H9 (cell line): ENCODE measurements around the gene MYO10. TPM values are rescaled to one million over a fixed set of nuclear protein-coding genes. Genes with fewer than 3 reads are reported as not detected.

ENCODE experiments used
- DNase-seq: peaks from one replicate; pipeline ENCODE4 v3.0.0-alpha.2; 2017
- H2AFZ ChIP-seq: one replicate; pipeline ENCODE4 v1.6.1; 2013; ENCODE audit warnings: mild to moderate bottlenecking, low read length, control low read depth, moderate library complexity
- H2AK5ac ChIP-seq: 2 replicates; pipeline ENCODE4 v1.6.1; 2013; ENCODE audit warnings: low read length, control low read depth, mixed read lengths; ENCODE audit not compliant: insufficient read length
- H2BK120ac ChIP-seq: one replicate; pipeline ENCODE4 v1.6.1; 2013; ENCODE audit warnings: low read depth, mild to moderate bottlenecking, low read length, control low read depth, inconsistent platforms; ENCODE audit not compliant: poor library complexity, severe bottlenecking
- H2BK12ac ChIP-seq: 2 replicates; pipeline ENCODE4 v1.6.1; 2013; ENCODE audit warnings: low read length, control low read depth, mixed read lengths, low read depth; ENCODE audit not compliant: insufficient read length
- H2BK15ac ChIP-seq: 2 replicates; pipeline ENCODE4 v1.6.1; 2013; ENCODE audit warnings: low read depth, low read length, control low read depth
- H2BK20ac ChIP-seq: one replicate; pipeline ENCODE4 v1.6.1; 2013; ENCODE audit warnings: low read depth, mild to moderate bottlenecking, low read length, control low read depth, inconsistent platforms; ENCODE audit not compliant: poor library complexity, severe bottlenecking
- H2BK5ac ChIP-seq: 2 replicates; pipeline ENCODE4 v1.6.1; 2013; ENCODE audit warnings: low read length, control low read depth, mixed read lengths; ENCODE audit not compliant: insufficient read length
- H3K14ac ChIP-seq: 2 replicates; pipeline ENCODE4 v1.6.1; 2013; ENCODE audit warnings: low read length, control low read depth; ENCODE audit not compliant: insufficient read depth
- H3K18ac ChIP-seq: 2 replicates; pipeline ENCODE4 v1.6.1; 2013; ENCODE audit warnings: low read depth, mild to moderate bottlenecking, mixed read lengths, low read length, control low read depth; ENCODE audit not compliant: insufficient read length
- H3K23ac ChIP-seq: 2 replicates; pipeline ENCODE4 v1.6.1; 2013; ENCODE audit warnings: low read length, control low read depth, mixed read lengths, low read depth; ENCODE audit not compliant: insufficient read length
- H3K23me2 ChIP-seq: 2 replicates; pipeline ENCODE4 v1.6.1; 2013; ENCODE audit warnings: low read depth, mild to moderate bottlenecking, mixed read lengths, low read length, control low read depth; ENCODE audit not compliant: insufficient read length, poor library complexity, severe bottlenecking
- H3K27ac ChIP-seq: 2 replicates; pipeline ENCODE4 v1.5.1; 2013; ENCODE audit warnings: low read length, control low read depth, mixed read lengths, low read depth; ENCODE audit not compliant: insufficient read length
- H3K27me3 ChIP-seq: 2 replicates; pipeline ENCODE4 v1.6.1; 2013; ENCODE audit warnings: low read length, control low read depth, inconsistent platforms; ENCODE audit not compliant: insufficient read depth
- H3K4ac ChIP-seq: 2 replicates; pipeline ENCODE4 v1.6.1; 2013; ENCODE audit warnings: low read depth, mild to moderate bottlenecking, control low read depth, inconsistent platforms, low read length, moderate library complexity
- H3K4me1 ChIP-seq: 2 replicates; pipeline ENCODE4 v1.6.1; 2013; ENCODE audit warnings: low read length, control low read depth, inconsistent platforms; ENCODE audit not compliant: insufficient read depth
- H3K4me2 ChIP-seq: 2 replicates; pipeline ENCODE4 v1.6.1; 2013; ENCODE audit warnings: low read length, control low read depth, mixed read lengths; ENCODE audit not compliant: insufficient read length, insufficient read depth
- H3K56ac ChIP-seq: 2 replicates; pipeline ENCODE4 v1.6.1; 2013; ENCODE audit warnings: low read depth, mild to moderate bottlenecking, mixed read lengths, low read length, control low read depth; ENCODE audit not compliant: insufficient read length
- H3K79me1 ChIP-seq: 2 replicates; pipeline ENCODE4 v1.6.1; 2013; ENCODE audit warnings: low read depth, mild to moderate bottlenecking, moderate library complexity, low read length, control low read depth, inconsistent platforms; ENCODE audit not compliant: insufficient read depth, poor library complexity, severe bottlenecking
- H3K79me2 ChIP-seq: 2 replicates; pipeline ENCODE4 v1.6.1; 2013; ENCODE audit warnings: low read length, control low read depth, inconsistent platforms; ENCODE audit not compliant: insufficient read depth
- H3K9ac ChIP-seq: 2 replicates; pipeline ENCODE4 v1.6.1; 2013; ENCODE audit warnings: low read length, control low read depth, mixed read lengths; ENCODE audit not compliant: insufficient read length; ENCODE audit errors: extremely low read depth
- H3K9me3 ChIP-seq: one replicate; pipeline ENCODE4 v1.6.1; 2013; ENCODE audit warnings: low read depth, low read length, inconsistent platforms; ENCODE audit not compliant: control insufficient read depth
- H3T11ph ChIP-seq: one replicate; pipeline ENCODE4 v1.6.1; 2013; ENCODE audit warnings: mild to moderate bottlenecking, low read length, control low read depth, inconsistent platforms
- H4K20me1 ChIP-seq: one replicate; pipeline ENCODE4 v1.6.1; 2013; ENCODE audit not compliant: control insufficient read depth, insufficient read length, insufficient read depth
- H4K5ac ChIP-seq: 2 replicates; pipeline ENCODE4 v1.6.1; 2013; ENCODE audit warnings: low read depth, mild to moderate bottlenecking, mixed read lengths, low read length, control low read depth; ENCODE audit not compliant: insufficient read length
- H4K8ac ChIP-seq: replicated peaks from 2 replicates; pipeline ENCODE4 v1.6.1; 2013; ENCODE audit warnings: low read length, control low read depth, mixed read lengths, low read depth; ENCODE audit not compliant: insufficient read length
- H4K91ac ChIP-seq: 2 replicates; pipeline ENCODE4 v1.6.1; 2013; ENCODE audit warnings: low read depth, mild to moderate bottlenecking, moderate library complexity, mixed read lengths, low read length, control low read depth; ENCODE audit not compliant: insufficient read length
- H3K27ac Mint-ChIP-seq, 3 experiments: 2 replicates in 2 of 3; 3 replicates in 1 of 3; pipeline ENCODE4 v1.8.0; 2020 to 2021; ENCODE audit warnings: mixed read lengths in 3 of 3, mild to moderate bottlenecking in 1 of 3, moderate library complexity in 1 of 3
- H3K27me3 Mint-ChIP-seq: 2 replicates; pipeline ENCODE4 v1.8.0; 2021; ENCODE audit warnings: low read depth, mild to moderate bottlenecking, moderate library complexity, mixed read lengths
- H3K36me3 Mint-ChIP-seq, 3 experiments: 2 replicates in 2 of 3; 3 replicates in 1 of 3; pipeline ENCODE4 v1.8.0; 2020 to 2021; ENCODE audit warnings: low read depth in 3 of 3, mixed read lengths in 3 of 3; ENCODE audit not compliant: insufficient read depth in 1 of 3
- H3K4me1 Mint-ChIP-seq, 2 experiments: 2 replicates each; pipeline ENCODE4 v1.8.0; 2020; ENCODE audit warnings: mixed read lengths in 2 of 2
- H3K4me3 Mint-ChIP-seq, 2 experiments: 2 replicates in 1 of 2; 3 replicates in 1 of 2; pipeline ENCODE4 v1.8.0; 2020 to 2021; ENCODE audit warnings: mild to moderate bottlenecking in 2 of 2, mixed read lengths in 2 of 2, moderate library complexity in 1 of 2
- H3K9me3 Mint-ChIP-seq, 2 experiments: 2 replicates in 1 of 2; 3 replicates in 1 of 2; pipeline ENCODE4 v1.8.0; 2020; ENCODE audit warnings: mild to moderate bottlenecking in 2 of 2, mixed read lengths in 2 of 2, moderate library complexity in 1 of 2
- CTCF ChIP-seq: fragments of 200-600 bp; sonication (generic); conservative IDR thresholded peaks from 3 replicates; pipeline ENCODE4 v1.8.0; 2021; ENCODE audit warnings: antibody characterized with exemption, mild to moderate bottlenecking
- WGBS: extraction: QIAGEN DNeasy Blood & Tissue Kit; methylation state at CpG from one replicate; pipeline ENCODE4 v1.1.7; 2013; ENCODE audit warnings: missing lambda C conversion rate, low lambda C conversion rate, mixed read lengths; ENCODE audit not compliant: insufficient read length; ENCODE audit errors: extremely low coverage; 5-methylcytosine and 5-hydroxymethylcytosine counted together
- total RNA-seq: library from RNA; stranded (reverse); gene quantifications from 2 replicates; pipeline ENCODE4 v1.2.1, GENCODE V29; 2021

The MYO10 gene
- total RNA-seq, 1 experiment from 2014 or later: 127 TPM

- H2BK15ac ChIP-seq: no peak overlapping the region
- no peak overlapping the region for H3K56ac ChIP-seq
- Mint-ChIP-seq H3K36me3 (peaks cover 0 to 6% (median 1%) of the 10 kb centered on the region in 3 experiments; a peak in 3 of 7 replicates), H3K27ac (no peak overlapping the region), H3K4me3 (no peak overlapping the region), H3K9me3 (no peaks in the 10 kb centered on the region), H3K27me3 (no peaks in the 10 kb centered on the region), H3K4me1 (peaks cover 48 to 59% of the 10 kb centered on the region in 2 experiments)
- no peaks in the 10 kb centered on the region for H3K27me3 ChIP-seq
- no peak overlapping the region for H2BK5ac ChIP-seq
- no peak overlapping the region for H3K4ac ChIP-seq
- no peak for TF ChIP-seq CTCF
- no peak overlapping the region for H3K9ac ChIP-seq
- H3T11ph ChIP-seq: no peak overlapping the region
- H3K79me1 ChIP-seq: no peaks in the 10 kb centered on the region
- no peak overlapping the region for H3K14ac ChIP-seq
- no peak overlapping the region for H2AFZ ChIP-seq
- H3K79me2 ChIP-seq: peaks cover 2% of the 10 kb centered on the region; the same call in 1 of the 2 replicates
- H2AK5ac ChIP-seq: no peak overlapping the region
- no peak overlapping the region for H2BK20ac ChIP-seq
- H2BK120ac ChIP-seq: no peak overlapping the region
- no peak for DNase-seq
- H3K4me2 ChIP-seq: no peak overlapping the region
- no peaks in the 10 kb centered on the region for H3K9me3 ChIP-seq
- no peak overlapping the region for H3K18ac ChIP-seq
- no peak overlapping the region for H4K8ac ChIP-seq
- H2BK12ac ChIP-seq: no peak overlapping the region
- no peaks in the 10 kb centered on the region for H3K23me2 ChIP-seq
- no peak overlapping the region for H4K91ac ChIP-seq
- no peak overlapping the region for H3K27ac ChIP-seq
- no peak overlapping the region for H4K5ac ChIP-seq
- H3K23ac ChIP-seq: no peak overlapping the region
- H4K20me1 ChIP-seq: no peaks in the 10 kb centered on the region
- peaks cover 3% of the 10 kb centered on the region; the same call in 1 of the 2 replicates for H3K4me1 ChIP-seq
- no CpG with 5 or more reads among the region's 3 CpGs for WGBS
Observed at GRCh38 chr5:16888694-16889124, 47.4 kb downstream of the MYO10 start.
